SH-SY5Y (cell line): ENCODE measurements around the gene COL27A1.

Experiments
- GATA2 ChIP-seq: IDR thresholded peaks from 2 replicates; pipeline ENCODE4 v1.6.1; 2011; ENCODE audit warnings: mild to moderate bottlenecking, low read depth, low read length
- GATA3 ChIP-seq: IDR thresholded peaks from 2 replicates; pipeline ENCODE4 v1.6.1; 2011; ENCODE audit warnings: low read depth, mild to moderate bottlenecking, low read length, moderate library complexity

The COL27A1 gene

GRCh38 chr9:114205171-114206015 lies 50.1 kb downstream of the COL27A1 start:
- no peak for TF ChIP-seq GATA3
- TF ChIP-seq GATA2, result no peak

GRCh38 chr9:114206221-114206789 lies 51.0 kb downstream of the COL27A1 start:
- TF ChIP-seq GATA2 (no peak), GATA3 (no peak)

GRCh38 chr9:114207034-114207810 lies 51.9 kb downstream of the COL27A1 start:
- TF ChIP-seq GATA3 (no peak), GATA2 (no peak)

GRCh38 chr9:114207845-114208244 lies 52.5 kb downstream of the COL27A1 start:
- TF ChIP-seq GATA3, result no peak
- no peak for TF ChIP-seq GATA2

- TF ChIP-seq GATA3 (no peak), GATA2 (no peak)
These were observed 53.8 kb downstream of the COL27A1 start for GRCh38 chr9:114209151-114209550.

- no peak for TF ChIP-seq GATA3
- TF ChIP-seq GATA2, result no peak
These were observed 54.8 kb downstream of the COL27A1 start for GRCh38 chr9:114210136-114210535.

- no peak for TF ChIP-seq GATA2
These were observed 55.4 kb downstream of the COL27A1 start for GRCh38 chr9:114210691-114211276.

- TF ChIP-seq GATA3, result no peak
- no peak for TF ChIP-seq GATA2
These were observed 57.5 kb downstream of the COL27A1 start for GRCh38 chr9:114212826-114213225.

GRCh38 chr9:114213566-114213965 lies 58.2 kb downstream of the COL27A1 start:
- TF ChIP-seq GATA3 (no peak), GATA2 (no peak)

- TF ChIP-seq GATA3, result no peak
- no peak for TF ChIP-seq GATA2
These were observed 58.8 kb downstream of the COL27A1 start for GRCh38 chr9:114214181-114214580.

- TF ChIP-seq GATA2, result no peak
- TF ChIP-seq GATA3, result no peak
These were observed 59.5 kb downstream of the COL27A1 start for GRCh38 chr9:114214686-114215414.

- TF ChIP-seq GATA3 (no peak), GATA2 (no peak)
These were observed 60.7 kb downstream of the COL27A1 start for GRCh38 chr9:114216081-114216480.

- no peak for TF ChIP-seq GATA2
- no peak for TF ChIP-seq GATA3
These were observed 61.6 kb downstream of the COL27A1 start for GRCh38 chr9:114216976-114217375.

GRCh38 chr9:114218264-114219120 lies 63.2 kb downstream of the COL27A1 start:
- TF ChIP-seq GATA3 (no peak), GATA2 (no peak)
